GM12874 (cell line): Measurements from ENCODE around the gene PRKAR1B.

ENCODE experiments used
- CTCF ChIP-seq: IDR thresholded peaks from 2 replicates; pipeline ENCODE4 v1.5.1; 2011; ENCODE audit warnings: low read depth, mild to moderate bottlenecking, control low read depth, low read length, moderate library complexity; ENCODE audit not compliant: insufficient read depth

Gene PRKAR1B

DNA sequence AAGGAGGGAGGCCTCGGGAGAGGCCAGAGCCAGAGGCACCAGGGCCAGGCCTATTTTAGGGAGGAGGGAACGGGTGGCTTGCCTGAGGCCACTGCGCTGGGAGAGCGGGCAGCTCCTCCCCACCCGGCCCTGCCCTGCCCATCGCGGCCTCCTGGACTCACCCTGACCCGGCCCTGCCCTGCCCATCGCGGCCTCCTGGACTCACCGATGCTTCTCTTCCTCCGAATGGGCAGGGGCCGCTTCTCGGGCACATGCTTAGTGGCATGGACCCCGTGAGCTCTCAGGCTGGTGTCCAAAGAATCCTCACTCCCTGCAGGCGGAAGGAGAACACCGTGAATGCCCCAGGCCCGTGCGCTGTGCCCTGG, 215.0 kb downstream of the PRKAR1B start:
- TF ChIP-seq CTCF = no peak

- TF ChIP-seq CTCF = no peak
Measured at GRCh38 chr7:511476-512145, 215.5 kb downstream of the PRKAR1B start.

DNA sequence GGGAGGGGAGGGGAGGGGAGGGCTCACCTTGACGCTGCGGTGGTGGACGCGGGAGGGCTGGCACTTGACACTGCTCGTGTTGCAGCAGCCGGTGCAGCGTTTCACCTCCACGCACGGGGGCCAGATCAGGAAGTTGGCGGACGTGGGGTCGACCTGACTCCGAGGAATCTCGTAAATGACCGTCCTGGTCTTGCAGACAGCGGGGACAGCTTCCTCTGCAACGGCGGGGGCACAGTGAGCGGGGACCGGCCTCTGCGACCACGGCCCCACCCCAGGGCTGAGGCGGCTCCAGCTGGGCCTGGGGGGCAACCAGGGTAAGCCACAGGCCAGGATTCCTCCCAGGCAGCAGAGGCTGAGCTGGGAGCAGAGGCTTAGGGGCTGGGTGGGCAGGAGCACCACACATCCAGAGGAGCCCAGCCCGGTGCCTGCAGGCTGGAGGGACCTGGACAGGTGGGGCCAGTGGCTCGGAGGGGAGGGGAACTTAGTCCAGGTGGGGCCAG, 216.2 kb downstream of the PRKAR1B start:
- TF ChIP-seq CTCF = no peak

GRCh38 chr7:510131-510481, 217.0 kb downstream of the PRKAR1B start:
- no peak for TF ChIP-seq CTCF

- TF ChIP-seq CTCF = no peak
Measured at GRCh38 chr7:509426-510130, 217.5 kb downstream of the PRKAR1B start.

DNA sequence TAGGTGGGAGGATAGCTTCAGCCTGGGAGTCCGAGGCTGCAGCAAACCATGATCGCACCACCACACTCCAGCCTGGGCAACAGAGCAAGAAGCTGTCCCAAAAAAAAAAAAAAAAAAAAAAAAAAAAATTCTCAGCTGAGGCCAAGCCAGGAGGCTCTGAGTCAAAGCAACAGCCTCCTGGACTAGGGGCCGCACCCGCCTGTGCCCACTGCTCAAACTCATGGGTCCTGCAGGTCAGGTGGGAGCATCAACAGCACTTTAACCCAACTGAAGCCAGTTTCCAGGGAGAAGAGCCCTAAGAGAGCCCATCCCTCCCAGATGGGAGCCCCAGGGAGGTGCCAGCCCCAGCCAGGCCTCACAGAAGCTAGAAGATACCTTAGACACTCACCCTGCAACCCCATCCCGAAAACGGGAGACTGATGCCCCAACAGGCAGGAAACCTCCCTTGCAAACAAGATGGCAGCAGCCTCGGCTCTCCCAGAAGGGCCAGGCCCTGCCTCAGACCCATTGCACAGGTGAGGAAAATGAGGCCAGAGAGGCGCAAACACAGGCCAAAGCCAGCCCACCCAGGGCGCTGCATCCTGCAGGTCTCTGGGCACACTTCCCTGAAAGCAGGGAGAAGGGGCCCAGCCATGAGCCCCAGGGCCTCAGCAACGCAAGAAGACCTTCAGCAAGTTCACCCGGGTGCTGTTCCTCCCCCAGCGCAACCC, 218.5 kb downstream of the PRKAR1B start:
- TF ChIP-seq CTCF = no peak

DNA sequence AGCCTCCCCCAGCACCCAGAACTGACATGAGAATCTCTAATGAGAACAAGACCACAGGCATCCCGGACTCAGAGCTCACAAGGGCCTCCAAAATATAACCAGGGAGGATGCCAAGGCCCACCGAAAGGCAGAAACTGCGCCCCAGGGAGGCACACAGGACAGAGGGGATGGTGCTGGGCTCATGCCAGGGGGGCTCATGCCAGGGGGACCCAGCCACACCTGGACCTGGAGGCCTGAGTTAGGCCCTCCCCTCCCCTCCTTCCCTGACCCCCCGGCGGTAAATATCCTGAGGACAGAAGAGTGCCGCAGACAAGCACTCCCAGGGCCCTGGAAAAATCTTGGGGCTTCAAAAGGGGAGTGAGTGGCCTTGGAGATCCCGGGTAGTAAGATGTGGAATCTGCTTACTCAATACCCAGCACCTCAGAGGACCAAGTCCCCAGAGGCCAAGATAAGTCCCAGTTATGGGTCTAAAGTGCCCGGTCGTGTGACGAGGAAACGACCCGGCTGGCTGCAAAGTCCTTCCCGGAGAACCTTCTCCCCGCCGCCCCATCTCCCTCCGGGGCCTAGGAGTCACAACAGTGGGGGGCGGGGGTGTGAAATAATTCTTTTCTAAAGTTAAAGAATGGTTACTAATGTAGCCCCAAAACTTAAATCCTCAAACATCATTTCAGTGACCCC, 219.3 kb downstream of the PRKAR1B start:
- TF ChIP-seq CTCF = no peak
